ENCODE results near the gene SLC26A6.

SLC26A6 gene

GRCh38 chr3:48651771-48652170 is 16.5 kb upstream of the SLC26A6 start:
- CTCF ChIA-PET = no interaction called here
- no peaks in the 10 kb centered on the region for H3K9me3 Mint-ChIP-seq
- H3K27me3 Mint-ChIP-seq = no peaks in the 10 kb centered on the region
- H3K4me1 Mint-ChIP-seq = peaks cover 14% of the 10 kb centered on the region
- peaks cover 2% of the 10 kb centered on the region for H3K36me3 Mint-ChIP-seq
- no peak overlapping the region for H3K4me3 Mint-ChIP-seq
- H3K27ac Mint-ChIP-seq = no peak overlapping the region
- DNase-seq = no peak

GRCh38 chr3:48650723-48651122 is 15.5 kb upstream of the SLC26A6 start:
- H3K9me3 Mint-ChIP-seq = no peaks in the 10 kb centered on the region
- CTCF ChIA-PET = no interaction called here
- no peak for DNase-seq
- H3K27me3 Mint-ChIP-seq = no peaks in the 10 kb centered on the region
- no peak overlapping the region for H3K27ac Mint-ChIP-seq
- H3K4me3 Mint-ChIP-seq = no peak overlapping the region
- peaks cover 9% of the 10 kb centered on the region for H3K4me1 Mint-ChIP-seq
- H3K36me3 Mint-ChIP-seq = peaks cover 2% of the 10 kb centered on the region

GRCh38 chr3:48648188-48648850 is 13.1 kb upstream of the SLC26A6 start:
- CTCF ChIA-PET = no interaction called here
- Mint-ChIP-seq H3K4me3 (no peak overlapping the region), H3K4me1 (no peaks in the 10 kb centered on the region), H3K36me3 (peaks cover 2% of the 10 kb centered on the region), H3K27ac (no peak overlapping the region), H3K27me3 (no peaks in the 10 kb centered on the region), H3K9me3 (no peaks in the 10 kb centered on the region)
- DNase-seq = no peak

- no peak overlapping the region for H3K27ac Mint-ChIP-seq
- no peaks in the 10 kb centered on the region for H3K4me1 Mint-ChIP-seq
- CTCF ChIA-PET = no interaction called here
- peaks cover 1% of the 10 kb centered on the region for H3K36me3 Mint-ChIP-seq
- no peaks in the 10 kb centered on the region for H3K27me3 Mint-ChIP-seq
- no peak for DNase-seq
- H3K4me3 Mint-ChIP-seq = no peak overlapping the region
- H3K9me3 Mint-ChIP-seq = no peaks in the 10 kb centered on the region
Observed at GRCh38 chr3:48647714-48648113, 12.5 kb upstream of the SLC26A6 start.

- no peak overlapping the region for H3K27ac Mint-ChIP-seq
- H3K36me3 Mint-ChIP-seq = no peaks in the 10 kb centered on the region
- DNase-seq = no peak
- CTCF ChIA-PET = interaction anchor here (1.2 kb wide), 1 partner anchor 9 kb away, joined by 4 read pairs; the partner anchor contains the start of gene SLC26A6
- H3K27me3 Mint-ChIP-seq = no peaks in the 10 kb centered on the region
- no peaks in the 10 kb centered on the region for H3K9me3 Mint-ChIP-seq
- no peaks in the 10 kb centered on the region for H3K4me1 Mint-ChIP-seq
- no peak overlapping the region for H3K4me3 Mint-ChIP-seq
Observed at GRCh38 chr3:48644898-48645760, 9.9 kb upstream of the SLC26A6 start.

- CTCF ChIA-PET = no interaction called here
- H3K27me3 Mint-ChIP-seq = peaks cover 3% of the 10 kb centered on the region
- H3K4me1 Mint-ChIP-seq = no peaks in the 10 kb centered on the region
- no peak overlapping the region for H3K4me3 Mint-ChIP-seq
- H3K36me3 Mint-ChIP-seq = no peaks in the 10 kb centered on the region
- no peak for DNase-seq
- no peak overlapping the region for H3K27ac Mint-ChIP-seq
- no peaks in the 10 kb centered on the region for H3K9me3 Mint-ChIP-seq
Observed at GRCh38 chr3:48642605-48643004, 7.3 kb upstream of the SLC26A6 start.

- no peak overlapping the region for H3K4me3 Mint-ChIP-seq
- CTCF ChIA-PET = no interaction called here
- H3K36me3 Mint-ChIP-seq = no peaks in the 10 kb centered on the region
- H3K27me3 Mint-ChIP-seq = peaks cover 3% of the 10 kb centered on the region
- H3K9me3 Mint-ChIP-seq = no peaks in the 10 kb centered on the region
- H3K27ac Mint-ChIP-seq = no peak overlapping the region
- peaks cover 8% of the 10 kb centered on the region for H3K4me1 Mint-ChIP-seq
- DNase-seq = no peak
Observed at GRCh38 chr3:48641396-48641795, 6.1 kb upstream of the SLC26A6 start.

GRCh38 chr3:48639944-48640606 is 4.8 kb upstream of the SLC26A6 start:
- Mint-ChIP-seq H3K9me3 (no peaks in the 10 kb centered on the region), H3K27ac (no peak overlapping the region), H3K27me3 (peaks cover 3% of the 10 kb centered on the region), H3K4me3 (no peak overlapping the region), H3K4me1 (peaks cover 14% of the 10 kb centered on the region), H3K36me3 (no peaks in the 10 kb centered on the region)
- CTCF ChIA-PET = no interaction called here
- DNase-seq = no peak

- H3K36me3 Mint-ChIP-seq = peaks cover 6% of the 10 kb centered on the region
- no peaks in the 10 kb centered on the region for H3K9me3 Mint-ChIP-seq
- peaks cover 3% of the 10 kb centered on the region for H3K27me3 Mint-ChIP-seq
- peak overlapping the region; percentile 48 for H3K4me3 Mint-ChIP-seq
- no peak overlapping the region for H3K27ac Mint-ChIP-seq
- H3K4me1 Mint-ChIP-seq = peaks cover 28% of the 10 kb centered on the region
- DNase-seq = no peak
- CTCF ChIA-PET = no interaction called here
Observed at GRCh38 chr3:48637305-48637704, 2.0 kb upstream of the SLC26A6 start.

- Mint-ChIP-seq H3K36me3 (peaks cover 9% of the 10 kb centered on the region), H3K4me1 (peaks cover 28% of the 10 kb centered on the region), H3K27ac (no peak overlapping the region), H3K27me3 (peaks cover 3% of the 10 kb centered on the region), H3K9me3 (no peaks in the 10 kb centered on the region), H3K4me3 (peak overlapping the region; percentile 87)
- no peak for DNase-seq
- CTCF ChIA-PET = interaction anchor here (0.9 to 2.8 kb wide), 12 partner anchors 9 to 235 kb away, joined by 3 to 17 read pairs (median 6); partner anchors contain the start of gene PFKFB4
Observed at GRCh38 chr3:48636149-48636655, 941 bp upstream of the SLC26A6 start.

- no peak overlapping the region for H3K27ac Mint-ChIP-seq
- no peaks in the 10 kb centered on the region for H3K9me3 Mint-ChIP-seq
- CTCF ChIA-PET = interaction anchor here (1.2 to 2.8 kb wide), 10 partner anchors 10 to 234 kb away, joined by 3 to 17 read pairs (median 8); partner anchors contain the start of genes PFKFB4 and UCN2
- DNase-seq = peak; percentile 71
- peaks cover 16% of the 10 kb centered on the region for H3K36me3 Mint-ChIP-seq
- H3K4me3 Mint-ChIP-seq = peak overlapping the region; percentile 87
- H3K27me3 Mint-ChIP-seq = peaks cover 2% of the 10 kb centered on the region
- peaks cover 28% of the 10 kb centered on the region for H3K4me1 Mint-ChIP-seq
Observed at GRCh38 chr3:48634661-48635221, 520 bp downstream of the SLC26A6 start.

GRCh38 chr3:48633743-48634142 is 1.5 kb downstream of the SLC26A6 start:
- Mint-ChIP-seq H3K27me3 (no peaks in the 10 kb centered on the region), H3K36me3 (peaks cover 25% of the 10 kb centered on the region), H3K27ac (no peak overlapping the region), H3K4me3 (peak overlapping the region; percentile 87), H3K9me3 (no peaks in the 10 kb centered on the region), H3K4me1 (peaks cover 28% of the 10 kb centered on the region)
- DNase-seq = no peak
- CTCF ChIA-PET = interaction anchor here (2.8 kb wide), 1 partner anchor 9 kb away, joined by 14 read pairs; no protein-coding TSS in a partner anchor

GRCh38 chr3:48633256-48633655 is 2.0 kb downstream of the SLC26A6 start:
- H3K36me3 Mint-ChIP-seq = peaks cover 26% of the 10 kb centered on the region
- CTCF ChIA-PET = no interaction called here
- H3K4me3 Mint-ChIP-seq = peak overlapping the region; percentile 37
- no peaks in the 10 kb centered on the region for H3K27me3 Mint-ChIP-seq
- H3K9me3 Mint-ChIP-seq = no peaks in the 10 kb centered on the region
- no peak overlapping the region for H3K27ac Mint-ChIP-seq
- no peak for DNase-seq
- peaks cover 28% of the 10 kb centered on the region for H3K4me1 Mint-ChIP-seq

Data from activated naive CD4-positive, alpha-beta T cell treated with anti-CD3 and anti-CD28 coated beads, Interleukin-2, amount 10 ng/mL, durations not matched to agents 7 days and 5 days (primary cell).